Activated naive CD8-positive, alpha-beta T cell treated with anti-CD3 and anti-CD28 coated beads, Interleukin-2, amount 50 U/mL, for 24 hours (primary cell): ENCODE results near the gene TNNT1.
"Not testable (repeated sequence)": the region's sequence is repeated elsewhere in the genome, so short reads cannot be mapped to it uniquely, and the experiment has no call there.

Experiments
- ATAC-seq: fragments of 150-1000 bp; cut with Tn5 transposase; one replicate; pipeline ENCODE4 v1.10.0; 2021
- DNase-seq: peaks from one replicate; pipeline ENCODE4 v3.0.0; 2021
- H3K27ac Mint-ChIP-seq: one replicate; pipeline ENCODE4 v1.8.0; 2021; ENCODE audit warnings: mild to moderate bottlenecking, mixed read lengths
- H3K27me3 Mint-ChIP-seq: one replicate; pipeline ENCODE4 v1.8.0; 2021; ENCODE audit warnings: mixed read lengths
- H3K36me3 Mint-ChIP-seq: one replicate; pipeline ENCODE4 v1.8.0; 2021; ENCODE audit warnings: low read depth, mixed read lengths
- H3K4me1 Mint-ChIP-seq: one replicate; pipeline ENCODE4 v1.8.0; 2021; ENCODE audit warnings: mixed read lengths
- H3K4me3 Mint-ChIP-seq: one replicate; pipeline ENCODE4 v1.8.0; 2021; ENCODE audit warnings: mild to moderate bottlenecking, moderate library complexity, mixed read lengths
- H3K9me3 Mint-ChIP-seq: one replicate; pipeline ENCODE4 v1.8.0; 2021; ENCODE audit warnings: mixed read lengths

The TNNT1 gene

GRCh38 chr19:55174425-55175116 lies 25.6 kb upstream of the TNNT1 start:
- Mint-ChIP-seq H3K27ac (no peak overlapping the region), H3K4me1 (peaks cover 12% of the 10 kb centered on the region), H3K4me3 (no peak overlapping the region), H3K9me3 (no peaks in the 10 kb centered on the region), H3K27me3 (peaks cover 78% of the 10 kb centered on the region), H3K36me3 (no peaks in the 10 kb centered on the region)
- ATAC-seq (no peak), DNase-seq (no peak)

GRCh38 chr19:55173714-55174409 lies 24.9 kb upstream of the TNNT1 start:
- H3K36me3 Mint-ChIP-seq, result no peaks in the 10 kb centered on the region
- peak; percentile 30 for ATAC-seq
- no peak overlapping the region for H3K27ac Mint-ChIP-seq
- H3K4me1 Mint-ChIP-seq, result peaks cover 8% of the 10 kb centered on the region
- no peak overlapping the region for H3K4me3 Mint-ChIP-seq
- peak; percentile 63 for DNase-seq
- peaks cover 80% of the 10 kb centered on the region for H3K27me3 Mint-ChIP-seq
- H3K9me3 Mint-ChIP-seq, result no peaks in the 10 kb centered on the region

GRCh38 chr19:55173186-55173713 lies 24.2 kb upstream of the TNNT1 start:
- Mint-ChIP-seq H3K27ac (no peak overlapping the region), H3K9me3 (no peaks in the 10 kb centered on the region), H3K27me3 (peaks cover 76% of the 10 kb centered on the region), H3K4me1 (peaks cover 3% of the 10 kb centered on the region), H3K4me3 (no peak overlapping the region), H3K36me3 (no peaks in the 10 kb centered on the region)
- no peak for DNase-seq
- no peak for ATAC-seq

DNA sequence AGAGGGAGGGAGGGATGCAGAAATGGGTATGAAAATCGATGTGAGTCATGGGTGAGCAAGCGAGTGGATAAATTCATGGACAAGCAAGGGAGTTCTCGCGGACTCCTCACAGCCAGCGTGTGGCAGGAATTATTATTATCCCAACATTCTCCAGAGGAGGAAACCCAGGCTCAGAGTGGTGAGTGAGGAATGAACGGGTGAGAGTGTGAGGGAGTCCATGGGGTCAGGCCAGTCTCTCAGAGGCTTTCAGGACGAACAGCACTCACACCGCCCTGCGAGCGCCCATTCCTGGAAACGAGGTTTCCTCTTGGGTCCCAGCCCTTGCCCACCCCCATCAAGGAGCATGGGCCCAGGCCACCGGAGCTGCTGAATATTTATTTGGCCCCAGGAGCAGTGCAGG lies 23.7 kb upstream of the TNNT1 start:
- Mint-ChIP-seq H3K4me3 (peak overlapping the region; percentile 4), H3K36me3 (no peaks in the 10 kb centered on the region), H3K4me1 (peaks cover 2% of the 10 kb centered on the region)

GRCh38 chr19:55172318-55172717 lies 23.3 kb upstream of the TNNT1 start:
- not testable (repeated sequence) for H3K27ac Mint-ChIP-seq, H3K4me1 Mint-ChIP-seq, H3K36me3 Mint-ChIP-seq, DNase-seq, ATAC-seq, H3K9me3 Mint-ChIP-seq
- H3K4me3 Mint-ChIP-seq, result peak overlapping the region; percentile 4
- peaks cover 77% of the 10 kb centered on the region for H3K27me3 Mint-ChIP-seq

More for the DNA sequence above, 23.7 kb upstream of the TNNT1 start:
- Mint-ChIP-seq H3K9me3 (no peaks in the 10 kb centered on the region), H3K27ac (no peak overlapping the region), H3K27me3 (peaks cover 74% of the 10 kb centered on the region)
- ATAC-seq (no peak), DNase-seq (no peak)

DNA sequence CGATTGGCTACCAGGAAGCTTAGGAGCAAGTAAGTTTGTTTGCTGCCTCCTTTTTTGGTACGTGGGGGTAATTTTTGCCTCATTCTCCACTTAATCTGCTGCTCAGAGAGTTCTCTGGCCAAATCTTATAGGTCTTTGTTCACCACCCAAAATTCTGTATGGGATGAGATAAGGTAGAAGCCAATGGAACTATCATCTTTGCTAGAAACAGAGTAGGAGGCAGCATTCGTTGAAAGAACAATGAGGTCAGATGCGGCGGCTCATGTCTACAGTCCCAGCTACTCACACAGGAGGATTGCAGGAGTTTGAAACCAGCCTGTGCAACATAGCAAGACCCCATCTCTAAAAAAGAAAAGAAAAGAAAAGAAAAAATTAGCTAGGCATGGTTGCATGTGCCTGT lies 22.4 kb upstream of the TNNT1 start:
- Mint-ChIP-seq H3K4me1 (peaks cover 9% of the 10 kb centered on the region), H3K9me3 (no peaks in the 10 kb centered on the region), H3K36me3 (no peaks in the 10 kb centered on the region), H3K27ac (no peak overlapping the region), H3K4me3 (no peak overlapping the region), H3K27me3 (peaks cover 77% of the 10 kb centered on the region)
- ATAC-seq (no peak), DNase-seq (no peak)

- Mint-ChIP-seq H3K27ac (no peak overlapping the region), H3K4me3 (no peak overlapping the region), H3K9me3 (no peaks in the 10 kb centered on the region), H3K36me3 (no peaks in the 10 kb centered on the region), H3K27me3 (peaks cover 77% of the 10 kb centered on the region), H3K4me1 (peaks cover 12% of the 10 kb centered on the region)
- ATAC-seq (no peak), DNase-seq (no peak)
These were observed 20.1 kb upstream of the TNNT1 start for GRCh38 chr19:55169136-55169535.

- Mint-ChIP-seq H3K27ac (peak within 1 kb of the TSS; percentile 34), H3K9me3 (no peaks in the 10 kb centered on the region), H3K4me1 (peaks cover 11% of the 10 kb centered on the region), H3K36me3 (no peaks in the 10 kb centered on the region), H3K27me3 (peaks cover 73% of the 10 kb centered on the region), H3K4me3 (peak within 1 kb of the TSS; percentile 39)
- ATAC-seq (peak; percentile 91), DNase-seq (peak; percentile 76)
These were observed 17.7 kb upstream of the TNNT1 start, which contains the start of gene DNAAF3 for GRCh38 chr19:55166530-55167268. DNAAF3 (minus strand) TSS chr19:55166613; CDS start chr19:55166413, 200 bp downstream.

GRCh38 chr19:55165952-55166529 lies 17.0 kb upstream of the TNNT1 start:
- Mint-ChIP-seq H3K4me1 (peaks cover 11% of the 10 kb centered on the region), H3K4me3 (peak overlapping the region; percentile 39), H3K36me3 (no peaks in the 10 kb centered on the region), H3K27me3 (peaks cover 69% of the 10 kb centered on the region), H3K9me3 (no peaks in the 10 kb centered on the region), H3K27ac (peak overlapping the region; percentile 34)
- ATAC-seq (peak; percentile 67), DNase-seq (peak; percentile 47)

GRCh38 chr19:55161571-55162322 lies 12.7 kb upstream of the TNNT1 start:
- H3K9me3 Mint-ChIP-seq, result no peaks in the 10 kb centered on the region
- DNase-seq, result no peak
- no peak for ATAC-seq
- no peak overlapping the region for H3K4me3 Mint-ChIP-seq
- H3K27me3 Mint-ChIP-seq, result peaks cover 66% of the 10 kb centered on the region
- peaks cover 8% of the 10 kb centered on the region for H3K4me1 Mint-ChIP-seq
- no peaks in the 10 kb centered on the region for H3K36me3 Mint-ChIP-seq
- H3K27ac Mint-ChIP-seq, result no peak overlapping the region

DNA sequence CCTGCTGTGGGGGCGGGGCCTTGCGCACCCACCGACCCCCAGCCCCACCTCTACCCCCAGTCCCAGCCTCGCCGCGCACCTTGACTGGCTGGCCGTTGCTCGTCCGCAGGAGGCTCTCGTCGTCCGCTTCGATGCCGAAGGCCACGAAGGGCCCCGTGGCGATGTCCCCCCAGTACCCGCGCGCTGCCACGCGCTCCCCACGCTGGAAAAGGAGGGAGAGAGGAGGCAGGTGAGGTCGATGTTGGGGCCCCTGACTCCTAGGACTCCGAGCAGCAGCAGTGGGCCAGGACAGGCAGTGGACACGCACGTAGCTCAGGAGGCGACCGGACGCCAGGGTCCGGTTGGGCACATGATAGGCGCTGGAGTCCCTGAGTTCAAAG lies 12.0 kb upstream of the TNNT1 start:
- peaks cover 64% of the 10 kb centered on the region for H3K27me3 Mint-ChIP-seq
- DNase-seq, result no peak
- H3K9me3 Mint-ChIP-seq, result no peaks in the 10 kb centered on the region
- no peak overlapping the region for H3K4me3 Mint-ChIP-seq
- ATAC-seq, result no peak
- H3K27ac Mint-ChIP-seq, result no peak overlapping the region
- no peaks in the 10 kb centered on the region for H3K36me3 Mint-ChIP-seq
- H3K4me1 Mint-ChIP-seq, result peaks cover 7% of the 10 kb centered on the region

- no peak overlapping the region for H3K27ac Mint-ChIP-seq
- ATAC-seq, result peak; percentile 85
These were observed 11.4 kb upstream of the TNNT1 start for GRCh38 chr19:55160128-55160985.

More at GRCh38 chr19:55160128-55160985, 11.4 kb upstream of the TNNT1 start:
- Mint-ChIP-seq H3K9me3 (no peaks in the 10 kb centered on the region), H3K36me3 (no peaks in the 10 kb centered on the region), H3K27me3 (peaks cover 58% of the 10 kb centered on the region), H3K4me3 (no peak overlapping the region), H3K4me1 (peaks cover 7% of the 10 kb centered on the region)
- peak; percentile 93 for DNase-seq
